Measurements from ENCODE around the gene NDUFA11.
"Not testable (repeated sequence)": the region's sequence is repeated elsewhere in the genome, so short reads cannot be mapped to it uniquely, and the experiment has no call there.

The NDUFA11 gene

GRCh38 chr19:5890099-5890498, 13.5 kb downstream of the NDUFA11 start:
- Histone ChIP-seq H3K9ac (ENCODE audit: low read depth in 1 of 2, low read length in 2 of 2) (no peak overlapping the region), H3K36me3 (ENCODE audit: control insufficient read depth in 2 of 2, insufficient read depth in 2 of 2, low read length in 2 of 2) (peaks cover 0 to under 1% of the 10 kb centered on the region in 2 donors), H3K4me1 (ENCODE audit: control insufficient read depth in 2 of 2, insufficient read depth in 2 of 2, low read length in 2 of 2) (no peaks in the 10 kb centered on the region), H3K4me3 (ENCODE audit: low read length in 2 of 2) (no peak overlapping the region), H3K9me3 (ENCODE audit: control insufficient read depth in 2 of 2, low read length in 2 of 2) (no peaks in the 10 kb centered on the region), H3K27me3 (ENCODE audit: control insufficient read depth in 2 of 2, insufficient read depth in 2 of 2, low read length in 2 of 2) (peaks cover 10% of the 10 kb centered on the region in 2 donors), H3K27ac (ENCODE audit: low read depth in 2 of 2, low read length in 2 of 2) (no peak overlapping the region)

- Histone ChIP-seq H3K4me1 (ENCODE audit: control insufficient read depth in 2 of 2, insufficient read depth in 2 of 2, low read length in 2 of 2) (no peaks in the 10 kb centered on the region), H3K9ac (ENCODE audit: low read depth in 1 of 2, low read length in 2 of 2) (no peak overlapping the region), H3K27ac (ENCODE audit: low read depth in 2 of 2, low read length in 2 of 2) (no peak overlapping the region), H3K36me3 (ENCODE audit: control insufficient read depth in 2 of 2, insufficient read depth in 2 of 2, low read length in 2 of 2) (no peaks in the 10 kb centered on the region), H3K9me3 (ENCODE audit: control insufficient read depth in 2 of 2, low read length in 2 of 2) (no peaks in the 10 kb centered on the region), H3K27me3 (ENCODE audit: control insufficient read depth in 2 of 2, insufficient read depth in 2 of 2, low read length in 2 of 2) (peaks cover 10% of the 10 kb centered on the region in 2 donors), H3K4me3 (ENCODE audit: low read length in 2 of 2) (no peak overlapping the region)
These were observed 14.2 kb downstream of the NDUFA11 start for GRCh38 chr19:5889288-5889971.

GRCh38 chr19:5884065-5884811, 19.4 kb downstream of the NDUFA11 start:
- H3K27me3 ChIP-seq (ENCODE audit: control insufficient read depth in 2 of 2, insufficient read depth in 2 of 2, low read length in 2 of 2); H3K4me1 ChIP-seq (ENCODE audit: control insufficient read depth in 2 of 2, insufficient read depth in 2 of 2, low read length in 2 of 2); H3K36me3 ChIP-seq (ENCODE audit: control insufficient read depth in 2 of 2, insufficient read depth in 2 of 2, low read length in 2 of 2); H3K27ac ChIP-seq (ENCODE audit: low read depth in 2 of 2, low read length in 2 of 2); H3K4me3 ChIP-seq (ENCODE audit: low read length in 2 of 2); H3K9ac ChIP-seq (ENCODE audit: low read depth in 1 of 2, low read length in 2 of 2); H3K9me3 ChIP-seq (ENCODE audit: control insufficient read depth in 2 of 2, low read length in 2 of 2): not testable (repeated sequence)

GRCh38 chr19:5883157-5883873, 20.3 kb downstream of the NDUFA11 start:
- not testable (repeated sequence) for H3K9ac ChIP-seq (ENCODE audit: low read depth in 1 of 2, low read length in 2 of 2); H3K4me1 ChIP-seq (ENCODE audit: control insufficient read depth in 2 of 2, insufficient read depth in 2 of 2, low read length in 2 of 2)

GRCh38 chr19:5882421-5882968, 21.1 kb downstream of the NDUFA11 start:
- Histone ChIP-seq H3K4me1 (ENCODE audit: control insufficient read depth in 2 of 2, insufficient read depth in 2 of 2, low read length in 2 of 2) (peaks cover 0 to 5% of the 10 kb centered on the region in 2 donors), H3K9me3 (ENCODE audit: control insufficient read depth in 2 of 2, low read length in 2 of 2) (no peaks in the 10 kb centered on the region), H3K9ac (ENCODE audit: low read depth in 1 of 2, low read length in 2 of 2) (no peak overlapping the region), H3K27ac (ENCODE audit: low read depth in 2 of 2, low read length in 2 of 2) (no peak overlapping the region), H3K4me3 (ENCODE audit: low read length in 2 of 2) (no peak overlapping the region), H3K36me3 (ENCODE audit: control insufficient read depth in 2 of 2, insufficient read depth in 2 of 2, low read length in 2 of 2) (no peaks in the 10 kb centered on the region), H3K27me3 (ENCODE audit: control insufficient read depth in 2 of 2, insufficient read depth in 2 of 2, low read length in 2 of 2) (peaks cover 9 to 11% of the 10 kb centered on the region in 2 donors)

More at GRCh38 chr19:5883157-5883873, 20.3 kb downstream of the NDUFA11 start:
- not testable (repeated sequence) for H3K9me3 ChIP-seq (ENCODE audit: control insufficient read depth in 2 of 2, low read length in 2 of 2); H3K36me3 ChIP-seq (ENCODE audit: control insufficient read depth in 2 of 2, insufficient read depth in 2 of 2, low read length in 2 of 2); H3K4me3 ChIP-seq (ENCODE audit: low read length in 2 of 2); H3K27ac ChIP-seq (ENCODE audit: low read depth in 2 of 2, low read length in 2 of 2)
- H3K27me3 ChIP-seq (ENCODE audit: control insufficient read depth in 2 of 2, insufficient read depth in 2 of 2, low read length in 2 of 2) = peaks cover 7 to 11% of the 10 kb centered on the region in 2 donors

GRCh38 chr19:5881543-5882299, 21.9 kb downstream of the NDUFA11 start:
- H3K9ac ChIP-seq (ENCODE audit: low read depth in 1 of 2, low read length in 2 of 2) = no peak overlapping the region
- peaks cover 0 to 5% of the 10 kb centered on the region in 2 donors for H3K4me1 ChIP-seq (ENCODE audit: control insufficient read depth in 2 of 2, insufficient read depth in 2 of 2, low read length in 2 of 2)
- no peaks in the 10 kb centered on the region for H3K36me3 ChIP-seq (ENCODE audit: control insufficient read depth in 2 of 2, insufficient read depth in 2 of 2, low read length in 2 of 2)
- no peaks in the 10 kb centered on the region for H3K9me3 ChIP-seq (ENCODE audit: control insufficient read depth in 2 of 2, low read length in 2 of 2)
- H3K27ac ChIP-seq (ENCODE audit: low read depth in 2 of 2, low read length in 2 of 2) = no peak overlapping the region
- H3K4me3 ChIP-seq (ENCODE audit: low read length in 2 of 2) = no peak overlapping the region
- H3K27me3 ChIP-seq (ENCODE audit: control insufficient read depth in 2 of 2, insufficient read depth in 2 of 2, low read length in 2 of 2) = peaks cover 9 to 11% of the 10 kb centered on the region in 2 donors

GRCh38 chr19:5880604-5881078, 22.9 kb downstream of the NDUFA11 start:
- H3K36me3 ChIP-seq (ENCODE audit: control insufficient read depth in 2 of 2, insufficient read depth in 2 of 2, low read length in 2 of 2) = no peaks in the 10 kb centered on the region
- H3K9ac ChIP-seq (ENCODE audit: low read depth in 1 of 2, low read length in 2 of 2) = no peak overlapping the region
- H3K27ac ChIP-seq (ENCODE audit: low read depth in 2 of 2, low read length in 2 of 2) = no peak overlapping the region
- H3K4me3 ChIP-seq (ENCODE audit: low read length in 2 of 2) = no peak overlapping the region
- H3K4me1 ChIP-seq (ENCODE audit: control insufficient read depth in 2 of 2, insufficient read depth in 2 of 2, low read length in 2 of 2) = peaks cover 0 to 5% of the 10 kb centered on the region in 2 donors
- peaks cover 9 to 11% of the 10 kb centered on the region in 2 donors for H3K27me3 ChIP-seq (ENCODE audit: control insufficient read depth in 2 of 2, insufficient read depth in 2 of 2, low read length in 2 of 2)
- H3K9me3 ChIP-seq (ENCODE audit: control insufficient read depth in 2 of 2, low read length in 2 of 2) = no peaks in the 10 kb centered on the region

- H3K36me3 ChIP-seq (ENCODE audit: control insufficient read depth in 2 of 2, insufficient read depth in 2 of 2, low read length in 2 of 2) = no peaks in the 10 kb centered on the region
- no peak overlapping the region for H3K4me3 ChIP-seq (ENCODE audit: low read length in 2 of 2)
- H3K27me3 ChIP-seq (ENCODE audit: control insufficient read depth in 2 of 2, insufficient read depth in 2 of 2, low read length in 2 of 2) = peaks cover 9 to 11% of the 10 kb centered on the region in 2 donors
- no peaks in the 10 kb centered on the region for H3K9me3 ChIP-seq (ENCODE audit: control insufficient read depth in 2 of 2, low read length in 2 of 2)
- H3K27ac ChIP-seq (ENCODE audit: low read depth in 2 of 2, low read length in 2 of 2) = no peak overlapping the region
- peaks cover 0 to 5% of the 10 kb centered on the region in 2 donors for H3K4me1 ChIP-seq (ENCODE audit: control insufficient read depth in 2 of 2, insufficient read depth in 2 of 2, low read length in 2 of 2)
- H3K9ac ChIP-seq (ENCODE audit: low read depth in 1 of 2, low read length in 2 of 2) = no peak overlapping the region
These were observed 23.4 kb downstream of the NDUFA11 start for GRCh38 chr19:5880196-5880595.

GRCh38 chr19:5877882-5878281, 25.7 kb downstream of the NDUFA11 start:
- peaks cover 9 to 11% of the 10 kb centered on the region in 2 donors for H3K27me3 ChIP-seq (ENCODE audit: control insufficient read depth in 2 of 2, insufficient read depth in 2 of 2, low read length in 2 of 2)
- no peak overlapping the region for H3K27ac ChIP-seq (ENCODE audit: low read depth in 2 of 2, low read length in 2 of 2)
- H3K4me3 ChIP-seq (ENCODE audit: low read length in 2 of 2) = no peak overlapping the region
- no peaks in the 10 kb centered on the region for H3K36me3 ChIP-seq (ENCODE audit: control insufficient read depth in 2 of 2, insufficient read depth in 2 of 2, low read length in 2 of 2)
- H3K4me1 ChIP-seq (ENCODE audit: control insufficient read depth in 2 of 2, insufficient read depth in 2 of 2, low read length in 2 of 2) = peaks cover 0 to 5% of the 10 kb centered on the region in 2 donors
- no peak overlapping the region for H3K9ac ChIP-seq (ENCODE audit: low read depth in 1 of 2, low read length in 2 of 2)
- no peaks in the 10 kb centered on the region for H3K9me3 ChIP-seq (ENCODE audit: control insufficient read depth in 2 of 2, low read length in 2 of 2)

Data from mucosa of rectum (tissue), 2 donors.